HepG2 (cell line): ENCODE results near the gene ADARB2.

ENCODE experiments used
- ATF2 ChIP-seq: sonication (generic); formaldehyde crosslinking; IDR thresholded peaks from 2 replicates; pipeline ENCODE4 v1.4.0; 2020; ENCODE audit warnings: missing genetic modification reagents
- CEBPZ ChIP-seq: IDR thresholded peaks from 2 replicates; pipeline ENCODE4 v1.6.1; 2012; ENCODE audit warnings: low read length, improper control_type of control experiment
- CREB3 ChIP-seq: sonication (generic); formaldehyde crosslinking; IDR thresholded peaks from 2 replicates; pipeline ENCODE4 v1.5.0; 2020; ENCODE audit warnings: missing genetic modification reagents
- EP300 ChIP-seq, 3 experiments: sonication (generic) in 1 of 3; formaldehyde crosslinking in 1 of 3; IDR thresholded peaks; 2 replicates each; pipeline versions ENCODE4 v1.5.1 to v1.6.1; 2011 to 2020; ENCODE audit warnings: low read depth in 2 of 3, low read length in 2 of 3, borderline replicate concordance in 1 of 3, improper control_type of control experiment in 1 of 3, mild to moderate bottlenecking in 1 of 3, missing genetic modification reagents in 1 of 3, moderate library complexity in 1 of 3
- FIP1L1 ChIP-seq: fragments of 200-400 bp; formaldehyde crosslinking; IDR thresholded peaks from 2 replicates; pipeline ENCODE4 v1.6.1; 2018; ENCODE audit warnings: low read depth, mild to moderate bottlenecking, low read length, moderate library complexity, borderline replicate concordance; ENCODE audit not compliant: insufficient read depth
- JUNB ChIP-seq: sonication (generic); formaldehyde crosslinking; IDR thresholded peaks from 2 replicates; pipeline ENCODE4 v1.8.0; 2022; ENCODE audit warnings: missing genetic modification reagents, mild to moderate bottlenecking, borderline replicate concordance
- USF2 ChIP-seq, 2 experiments: sonication (generic) in 1 of 2; formaldehyde crosslinking in 1 of 2; IDR thresholded peaks; 2 replicates each; pipeline versions ENCODE4 v1.5.1 to v1.6.1; 2011 to 2020; ENCODE audit warnings: borderline replicate concordance in 1 of 2, low read depth in 1 of 2, low read length in 1 of 2, mild to moderate bottlenecking in 1 of 2, missing genetic modification reagents in 1 of 2, moderate library complexity in 1 of 2
- ZBTB42 ChIP-seq: sonication (generic); formaldehyde crosslinking; IDR thresholded peaks from 2 replicates; pipeline ENCODE4 v1.5.0; 2020; ENCODE audit warnings: mild to moderate bottlenecking, missing genetic modification reagents
- ZNF567 ChIP-seq: sonication (generic); formaldehyde crosslinking; IDR thresholded peaks from 2 replicates; pipeline ENCODE4 v1.8.1; 2023; ENCODE audit warnings: mild to moderate bottlenecking, missing genetic modification reagents, borderline replicate concordance
- ZNF768 ChIP-seq: sonication (generic); formaldehyde crosslinking; IDR thresholded peaks from 2 replicates; pipeline ENCODE4 v1.4.0; 2020; ENCODE audit warnings: missing genetic modification reagents
- ZNF790 ChIP-seq: sonication (generic); formaldehyde crosslinking; IDR thresholded peaks from 2 replicates; pipeline ENCODE4 v1.8.0; 2022; ENCODE audit warnings: missing genetic modification reagents, mild to moderate bottlenecking, borderline replicate concordance
- ZSCAN29 ChIP-seq: sonication (generic); formaldehyde crosslinking; conservative IDR thresholded peaks from 2 replicates; pipeline ENCODE4 v1.4.0; 2020; ENCODE audit warnings: mild to moderate bottlenecking, missing genetic modification reagents
- TF ChIP-seq, protein P1 (sequence below): sonication (generic); formaldehyde crosslinking; IDR thresholded peaks from 2 replicates; pipeline ENCODE4 v1.5.0; 2020; ENCODE audit warnings: mild to moderate bottlenecking, missing genetic modification reagents, moderate library complexity

GRCh38 chr10:1199345-1199673, 538.0 kb downstream of the ADARB2 start:
- no peak for TF ChIP-seq CEBPZ
- TF ChIP-seq EP300 (IDR thresholded peaks at IDR 0.05; ENCODE audit: low read depth in 2 of 2, low read length in 2 of 2) = no peak
- TF ChIP-seq EP300 (CRISPR knock-in tag; IDR thresholded peaks at IDR 0.05; ENCODE audit: borderline replicate concordance) = no peak
- TF ChIP-seq CREB3 (CRISPR knock-in tag) = no peak
- no peak for TF ChIP-seq ZNF567
- TF ChIP-seq ATF2 (CRISPR knock-in tag) = no peak
- TF ChIP-seq, protein P1, sequence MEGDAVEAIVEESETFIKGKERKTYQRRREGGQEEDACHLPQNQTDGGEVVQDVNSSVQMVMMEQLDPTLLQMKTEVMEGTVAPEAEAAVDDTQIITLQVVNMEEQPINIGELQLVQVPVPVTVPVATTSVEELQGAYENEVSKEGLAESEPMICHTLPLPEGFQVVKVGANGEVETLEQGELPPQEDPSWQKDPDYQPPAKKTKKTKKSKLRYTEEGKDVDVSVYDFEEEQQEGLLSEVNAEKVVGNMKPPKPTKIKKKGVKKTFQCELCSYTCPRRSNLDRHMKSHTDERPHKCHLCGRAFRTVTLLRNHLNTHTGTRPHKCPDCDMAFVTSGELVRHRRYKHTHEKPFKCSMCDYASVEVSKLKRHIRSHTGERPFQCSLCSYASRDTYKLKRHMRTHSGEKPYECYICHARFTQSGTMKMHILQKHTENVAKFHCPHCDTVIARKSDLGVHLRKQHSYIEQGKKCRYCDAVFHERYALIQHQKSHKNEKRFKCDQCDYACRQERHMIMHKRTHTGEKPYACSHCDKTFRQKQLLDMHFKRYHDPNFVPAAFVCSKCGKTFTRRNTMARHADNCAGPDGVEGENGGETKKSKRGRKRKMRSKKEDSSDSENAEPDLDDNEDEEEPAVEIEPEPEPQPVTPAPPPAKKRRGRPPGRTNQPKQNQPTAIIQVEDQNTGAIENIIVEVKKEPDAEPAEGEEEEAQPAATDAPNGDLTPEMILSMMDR = no peak
- no peak for TF ChIP-seq FIP1L1
- TF ChIP-seq ZNF768 = no peak
- no peak for TF ChIP-seq ZSCAN29 (CRISPR knock-in tag)
- TF ChIP-seq USF2 (IDR thresholded peaks at IDR 0.05; ENCODE audit: low read depth, low read length) = no peak
- no peak for TF ChIP-seq USF2 (CRISPR knock-in tag; IDR thresholded peaks at IDR 0.05; ENCODE audit: borderline replicate concordance)
- no peak for TF ChIP-seq ZNF790
- TF ChIP-seq JUNB (CRISPR knock-in tag) = no peak
- TF ChIP-seq ZBTB42 (CRISPR knock-in tag) = no peak
